Measurements from ENCODE around the gene CCDC54. TPM values are rescaled to one million over a fixed set of nuclear protein-coding genes. Genes with fewer than 3 reads are reported as not detected.

CCDC54 gene
- total RNA-seq, 1 donor from 2014 or later = not detected

- Histone ChIP-seq H3K4me2 (ENCODE audit: low read length) (no peak overlapping the region), H3K4me1 (ENCODE audit: insufficient read depth, low read length) (peaks cover 5% of the 10 kb centered on the region), H3K79me2 (ENCODE audit: insufficient read depth, low read length) (no peaks in the 10 kb centered on the region), H3K9ac (ENCODE audit: low read length) (no peak overlapping the region), H2AFZ (ENCODE audit: low read depth, low read length) (no peak overlapping the region), H3K36me3 (ENCODE audit: insufficient read depth, low read length) (no peaks in the 10 kb centered on the region), H3K27ac (ENCODE audit: low read depth, low read length) (no peak overlapping the region), H3K4me3 (ENCODE audit: insufficient read depth, low read depth, low read length) (no peak overlapping the region), H4K20me1 (ENCODE audit: insufficient read depth, low read length) (no peaks in the 10 kb centered on the region), H3K9me3 (ENCODE audit: insufficient read depth, low read depth, low read length) (no peaks in the 10 kb centered on the region), H3K27me3 (ENCODE audit: insufficient read depth, low read length) (no peaks in the 10 kb centered on the region)
- no peak for FAIRE-seq
- H3K27ac Mint-ChIP-seq (ENCODE audit: unreplicated experiment) = no peak overlapping the region
- H3K4me1 Mint-ChIP-seq (ENCODE audit: low read depth, unreplicated experiment) = peaks cover 2% of the 10 kb centered on the region
- H3K27me3 Mint-ChIP-seq (ENCODE audit: low read depth, unreplicated experiment) = no peaks in the 10 kb centered on the region
- H3K9me3 Mint-ChIP-seq (ENCODE audit: unreplicated experiment) = no peaks in the 10 kb centered on the region
- DNase-seq (ENCODE audit: low read depth) = no peak
- H3K36me3 Mint-ChIP-seq (ENCODE audit: low read depth, unreplicated experiment) = no peaks in the 10 kb centered on the region
- H3K4me3 Mint-ChIP-seq (ENCODE audit: unreplicated experiment) = no peak overlapping the region
- no peak for TF ChIP-seq EZH2 (IDR thresholded peaks at IDR 0.05; ENCODE audit: insufficient read depth, low read length)
- TF ChIP-seq CTCF (IDR thresholded peaks at IDR 0.05; ENCODE audit: insufficient read depth, low read depth, low read length) = no peak
These were observed 4.7 kb upstream of the CCDC54 start for GRCh38 chr3:107372506-107372905.

GRCh38 chr3:107373896-107374295, 3.3 kb upstream of the CCDC54 start:
- no peaks in the 10 kb centered on the region for H3K79me2 ChIP-seq (ENCODE audit: insufficient read depth, low read length)
- H3K27me3 Mint-ChIP-seq (ENCODE audit: low read depth, unreplicated experiment) = no peaks in the 10 kb centered on the region
- H3K4me2 ChIP-seq (ENCODE audit: low read length) = no peak overlapping the region
- H3K4me3 Mint-ChIP-seq (ENCODE audit: unreplicated experiment) = no peak overlapping the region
- no peaks in the 10 kb centered on the region for H3K9me3 Mint-ChIP-seq (ENCODE audit: unreplicated experiment)
- H4K20me1 ChIP-seq (ENCODE audit: insufficient read depth, low read length) = no peaks in the 10 kb centered on the region
- FAIRE-seq (no peak), DNase-seq (ENCODE audit: low read depth) (no peak)
- no peaks in the 10 kb centered on the region for H3K9me3 ChIP-seq (ENCODE audit: insufficient read depth, low read depth, low read length)
- H3K4me1 Mint-ChIP-seq (ENCODE audit: low read depth, unreplicated experiment) = peaks cover 2% of the 10 kb centered on the region
- TF ChIP-seq CTCF (IDR thresholded peaks at IDR 0.05; ENCODE audit: insufficient read depth, low read depth, low read length) = no peak
- TF ChIP-seq EZH2 (IDR thresholded peaks at IDR 0.05; ENCODE audit: insufficient read depth, low read length) = no peak
- H3K4me3 ChIP-seq (ENCODE audit: insufficient read depth, low read depth, low read length) = no peak overlapping the region
- no peaks in the 10 kb centered on the region for H3K36me3 Mint-ChIP-seq (ENCODE audit: low read depth, unreplicated experiment)
- no peaks in the 10 kb centered on the region for H3K36me3 ChIP-seq (ENCODE audit: insufficient read depth, low read length)
- H3K27me3 ChIP-seq (ENCODE audit: insufficient read depth, low read length) = no peaks in the 10 kb centered on the region
- no peak overlapping the region for H2AFZ ChIP-seq (ENCODE audit: low read depth, low read length)
- no peaks in the 10 kb centered on the region for H3K4me1 ChIP-seq (ENCODE audit: insufficient read depth, low read length)
- no peak overlapping the region for H3K9ac ChIP-seq (ENCODE audit: low read length)
- H3K27ac Mint-ChIP-seq (ENCODE audit: unreplicated experiment) = no peak overlapping the region
- H3K27ac ChIP-seq (ENCODE audit: low read depth, low read length) = no peak overlapping the region

GRCh38 chr3:107375682-107376081, 1.6 kb upstream of the CCDC54 start:
- no peak for DNase-seq (ENCODE audit: low read depth)
- no peaks in the 10 kb centered on the region for H3K36me3 ChIP-seq (ENCODE audit: insufficient read depth, low read length)
- Mint-ChIP-seq H3K27ac (ENCODE audit: unreplicated experiment) (no peak overlapping the region), H3K9me3 (ENCODE audit: unreplicated experiment) (no peaks in the 10 kb centered on the region), H3K36me3 (ENCODE audit: low read depth, unreplicated experiment) (no peaks in the 10 kb centered on the region), H3K27me3 (ENCODE audit: low read depth, unreplicated experiment) (no peaks in the 10 kb centered on the region), H3K4me3 (ENCODE audit: unreplicated experiment) (no peak overlapping the region), H3K4me1 (ENCODE audit: low read depth, unreplicated experiment) (peaks cover 8% of the 10 kb centered on the region)
- no peak overlapping the region for H2AFZ ChIP-seq (ENCODE audit: low read depth, low read length)
- no peaks in the 10 kb centered on the region for H3K27me3 ChIP-seq (ENCODE audit: insufficient read depth, low read length)
- H3K4me3 ChIP-seq (ENCODE audit: insufficient read depth, low read depth, low read length) = no peak overlapping the region
- no peak overlapping the region for H3K9ac ChIP-seq (ENCODE audit: low read length)
- H3K27ac ChIP-seq (ENCODE audit: low read depth, low read length) = no peak overlapping the region
- H3K79me2 ChIP-seq (ENCODE audit: insufficient read depth, low read length) = no peaks in the 10 kb centered on the region
- no peaks in the 10 kb centered on the region for H3K4me1 ChIP-seq (ENCODE audit: insufficient read depth, low read length)
- no peak for FAIRE-seq
- H3K4me2 ChIP-seq (ENCODE audit: low read length) = no peak overlapping the region
- TF ChIP-seq EZH2 (IDR thresholded peaks at IDR 0.05; ENCODE audit: insufficient read depth, low read length) (no peak), CTCF (IDR thresholded peaks at IDR 0.05; ENCODE audit: insufficient read depth, low read depth, low read length) (no peak)
- no peaks in the 10 kb centered on the region for H3K9me3 ChIP-seq (ENCODE audit: insufficient read depth, low read depth, low read length)
- H4K20me1 ChIP-seq (ENCODE audit: insufficient read depth, low read length) = no peaks in the 10 kb centered on the region

All from astrocyte (in vitro differentiated cells and primary cell).